GM19397 (cell line): ENCODE data around the gene CCDC137.

Experiments used
- ATAC-seq: cut with Tn5 transposase; IDR thresholded peaks from one replicate; pipeline ENCODE4 v1.9.1; 2021; ENCODE audit warnings: mild to moderate bottlenecking, moderate library complexity; ENCODE audit not compliant: unreplicated experiment

The CCDC137 gene

GRCh38 chr17:81682565-81683207, 16.1 kb downstream of the CCDC137 start:
- no peak for ATAC-seq

DNA sequence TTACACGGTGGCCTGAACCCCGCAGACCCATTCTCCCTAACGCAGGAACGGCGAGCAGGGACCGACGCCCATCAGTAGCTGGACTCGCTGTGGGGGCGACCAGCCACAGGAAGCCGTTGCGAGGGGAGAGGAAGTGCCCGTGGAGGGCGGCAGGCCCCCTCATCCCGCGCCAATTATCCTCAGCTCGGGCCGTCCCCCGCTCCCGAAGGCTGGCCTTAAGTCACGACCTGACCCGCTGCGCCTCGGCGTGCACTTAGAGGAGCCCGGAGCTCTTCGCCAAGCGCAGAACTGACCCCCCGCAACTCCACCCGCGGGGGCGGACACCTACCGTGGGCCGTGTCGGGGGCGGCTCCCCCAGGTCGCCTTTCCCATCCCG, 16.7 kb downstream of the CCDC137 start:
- ATAC-seq = peak; percentile 1

DNA sequence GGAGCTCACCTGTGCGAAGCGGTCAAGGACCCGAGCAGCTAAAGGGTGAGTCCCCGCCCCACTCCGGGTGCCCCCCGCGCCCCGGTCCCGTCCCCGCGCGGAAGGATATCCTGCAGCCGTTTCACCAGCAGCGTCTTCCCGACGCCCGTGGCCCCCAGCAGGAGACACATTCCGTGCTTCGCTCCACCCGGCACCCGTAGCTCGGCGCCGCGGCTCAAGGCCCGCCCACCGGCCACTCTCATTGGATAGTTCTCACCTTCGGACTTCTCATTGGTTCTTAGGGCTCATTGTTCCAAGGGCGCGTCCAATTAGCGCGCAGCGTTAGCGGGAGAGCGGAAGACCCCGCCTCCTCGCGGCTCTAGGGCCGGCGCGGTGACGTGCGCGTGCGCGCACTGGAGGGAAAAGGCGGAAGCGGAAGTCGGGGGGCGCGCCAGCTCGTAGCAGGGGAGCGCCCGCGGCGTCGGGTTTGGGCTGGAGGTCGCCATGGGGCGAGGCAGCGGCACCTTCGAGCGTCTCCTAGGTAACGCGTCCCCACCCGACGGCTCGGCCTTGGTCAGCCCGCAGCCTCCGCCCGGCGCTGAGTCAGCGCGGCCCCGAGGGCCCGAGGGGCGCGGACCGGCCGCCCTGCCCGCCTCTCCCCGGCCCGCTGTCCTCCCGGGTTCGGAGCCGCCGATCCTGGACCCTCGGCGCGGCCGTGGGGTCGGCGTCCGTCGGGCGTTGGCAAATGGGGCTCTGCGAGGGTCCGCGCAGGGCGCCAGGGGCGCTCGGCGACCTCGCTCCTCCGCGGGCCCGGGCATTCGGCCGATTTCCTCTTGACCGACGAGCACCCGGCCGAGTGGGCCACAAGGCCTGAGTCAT, 17.3 kb downstream of the CCDC137 start, which contains the start of the genes ARL16 and HGS:
Gene ARL16 (minus strand): TSS at position 214 of the 858 bp plus-strand sequence. CDS start 44 bp downstream, at position 170.
Gene HGS (plus strand): TSS at position 428 of the 858 bp plus-strand sequence. CDS start 56 bp downstream, at position 484.
- ATAC-seq = peak; percentile 83

DNA sequence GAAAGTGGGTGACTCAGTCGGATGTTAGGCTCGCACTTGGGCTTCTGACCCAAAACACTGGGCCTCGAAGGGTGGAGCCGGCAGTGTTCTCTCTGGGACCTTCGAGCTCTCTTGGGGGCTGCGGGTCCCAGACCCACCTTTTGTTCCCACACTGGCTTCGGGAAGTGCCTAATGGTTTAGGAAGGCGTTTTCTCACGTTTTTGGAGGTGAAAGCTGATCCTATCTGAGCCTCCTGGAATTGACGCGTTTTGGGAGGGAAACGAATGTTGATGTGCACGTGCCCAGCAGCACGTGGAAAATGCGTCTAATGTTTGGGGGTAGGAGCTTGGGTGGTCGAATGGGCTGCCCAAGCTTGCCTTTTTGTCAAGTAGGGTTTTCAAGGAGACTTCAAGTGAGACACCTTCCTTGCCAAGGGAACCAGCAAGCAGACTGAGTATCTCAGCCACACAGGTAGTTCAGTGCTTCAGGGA, 17.9 kb downstream of the CCDC137 start:
- ATAC-seq = no peak

- ATAC-seq = no peak
These were observed 18.6 kb downstream of the CCDC137 start for GRCh38 chr17:81685108-81685507.

DNA sequence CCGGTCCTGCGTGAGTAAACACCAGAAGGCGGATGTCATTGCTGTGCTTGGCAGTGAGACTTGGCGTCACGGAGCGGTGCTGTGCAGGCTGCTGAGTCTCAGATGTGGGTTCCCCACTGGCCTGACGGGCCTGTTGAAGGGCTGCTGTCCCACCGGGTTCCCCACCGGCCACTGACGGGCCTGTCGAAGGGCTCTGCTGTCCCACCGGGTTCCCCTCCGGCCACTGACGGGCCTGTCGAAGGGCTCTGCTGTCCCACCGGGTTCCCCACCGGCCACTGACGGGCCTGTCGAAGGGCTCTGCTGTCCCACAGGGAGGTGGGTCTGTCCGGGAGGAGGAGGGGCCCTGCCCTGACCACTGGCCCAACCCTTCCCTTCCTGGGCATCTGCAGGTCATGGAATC, 20.1 kb downstream of the CCDC137 start:
- no peak for ATAC-seq

DNA sequence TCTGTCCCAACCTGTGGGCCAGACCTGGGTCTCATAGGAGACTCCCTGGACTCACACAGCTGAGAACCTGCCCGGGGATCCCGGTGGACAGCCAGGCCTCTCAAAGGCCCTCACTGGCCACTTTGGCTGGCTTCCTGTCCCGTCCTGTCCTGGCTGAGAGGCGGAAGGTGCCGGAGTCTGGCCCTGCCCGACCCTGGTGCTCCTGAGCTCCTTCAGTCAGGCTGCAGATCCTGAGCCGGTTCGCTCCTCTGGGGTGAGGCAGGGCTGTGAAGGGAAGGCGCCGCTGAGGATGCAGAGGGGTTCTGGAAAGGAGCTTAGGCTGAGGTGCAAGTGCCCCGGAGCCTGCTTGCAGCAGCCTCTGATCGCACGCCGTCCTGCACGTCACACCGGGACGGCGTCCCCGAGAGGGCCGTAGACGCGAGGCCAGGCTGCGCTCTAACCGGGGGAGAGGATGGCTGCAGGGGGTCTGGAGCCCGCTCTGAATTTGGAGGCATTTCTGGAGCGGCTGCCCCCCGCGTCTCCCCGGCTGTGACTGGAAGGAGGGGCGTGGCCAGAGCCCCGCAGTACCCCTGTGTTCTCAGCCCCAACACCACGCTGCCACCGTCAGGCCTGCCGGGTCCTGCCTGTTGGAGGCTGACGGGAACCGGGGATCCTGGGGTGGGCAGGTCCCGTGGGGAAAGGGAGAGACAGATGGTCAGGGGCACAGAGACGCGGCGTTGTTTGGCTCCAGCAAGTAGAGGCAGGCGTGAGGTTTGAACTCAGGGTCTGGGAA, 21.4 kb downstream of the CCDC137 start:
- no peak for ATAC-seq

DNA sequence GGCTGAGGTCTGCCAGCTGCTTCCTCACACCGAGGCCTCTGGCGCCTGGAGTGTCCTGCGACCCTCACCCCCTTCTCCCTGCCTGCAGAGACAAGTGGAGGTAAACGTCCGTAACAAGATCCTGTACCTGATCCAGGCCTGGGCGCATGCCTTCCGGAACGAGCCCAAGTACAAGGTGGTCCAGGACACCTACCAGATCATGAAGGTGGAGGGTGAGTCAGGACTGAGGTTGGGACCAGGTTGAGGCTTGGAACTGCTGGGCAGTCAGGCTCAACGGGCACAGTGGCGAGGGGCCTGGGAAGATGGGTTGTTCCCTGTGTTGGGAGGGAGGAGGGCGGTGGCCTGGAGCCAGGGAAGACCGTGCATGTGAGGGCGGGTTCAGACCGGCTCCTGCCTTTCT, 22.1 kb downstream of the CCDC137 start:
- ATAC-seq = no peak

DNA sequence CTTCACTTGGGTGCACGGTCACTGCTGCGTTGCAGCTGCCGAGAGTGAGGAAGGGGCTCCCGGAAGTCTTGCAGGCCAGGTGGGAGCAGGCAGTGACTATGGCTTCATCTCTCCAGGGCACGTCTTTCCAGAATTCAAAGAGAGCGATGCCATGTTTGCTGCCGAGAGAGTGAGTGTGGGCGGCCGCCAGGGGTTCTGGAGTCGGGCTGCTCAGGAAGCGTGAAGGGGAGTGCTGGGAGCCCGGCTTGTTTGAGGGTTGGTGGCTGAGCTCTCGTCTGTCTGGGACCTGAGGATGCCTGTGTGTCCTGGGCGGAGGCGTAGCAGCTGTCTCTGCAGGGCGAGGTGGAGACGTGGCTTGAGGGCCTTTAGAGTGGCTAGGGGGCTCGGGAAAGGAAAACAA, 23.5 kb downstream of the CCDC137 start:
- no peak for ATAC-seq

GRCh38 chr17:81690549-81690948, 24.0 kb downstream of the CCDC137 start:
- no peak for ATAC-seq

DNA sequence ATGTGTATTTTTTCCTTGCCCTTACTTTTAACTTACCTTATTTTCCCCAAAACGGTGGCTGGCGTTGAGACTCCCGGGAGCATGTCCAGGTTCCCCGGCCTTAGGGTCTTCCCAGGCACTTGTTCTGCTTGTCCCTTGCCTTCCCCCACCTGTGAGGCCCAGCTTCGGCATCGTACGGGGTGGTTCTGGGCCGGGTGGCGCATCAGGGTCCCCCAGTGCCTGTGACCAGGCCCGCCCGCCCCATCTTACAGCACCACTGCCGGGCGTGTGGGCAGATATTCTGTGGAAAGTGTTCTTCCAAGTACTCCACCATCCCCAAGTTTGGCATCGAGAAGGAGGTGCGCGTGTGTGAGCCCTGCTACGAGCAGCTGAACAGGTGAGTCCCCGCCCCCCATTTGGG, 24.7 kb downstream of the CCDC137 start:
- no peak for ATAC-seq

GRCh38 chr17:81691608-81692007, 25.1 kb downstream of the CCDC137 start:
- no peak for ATAC-seq

DNA sequence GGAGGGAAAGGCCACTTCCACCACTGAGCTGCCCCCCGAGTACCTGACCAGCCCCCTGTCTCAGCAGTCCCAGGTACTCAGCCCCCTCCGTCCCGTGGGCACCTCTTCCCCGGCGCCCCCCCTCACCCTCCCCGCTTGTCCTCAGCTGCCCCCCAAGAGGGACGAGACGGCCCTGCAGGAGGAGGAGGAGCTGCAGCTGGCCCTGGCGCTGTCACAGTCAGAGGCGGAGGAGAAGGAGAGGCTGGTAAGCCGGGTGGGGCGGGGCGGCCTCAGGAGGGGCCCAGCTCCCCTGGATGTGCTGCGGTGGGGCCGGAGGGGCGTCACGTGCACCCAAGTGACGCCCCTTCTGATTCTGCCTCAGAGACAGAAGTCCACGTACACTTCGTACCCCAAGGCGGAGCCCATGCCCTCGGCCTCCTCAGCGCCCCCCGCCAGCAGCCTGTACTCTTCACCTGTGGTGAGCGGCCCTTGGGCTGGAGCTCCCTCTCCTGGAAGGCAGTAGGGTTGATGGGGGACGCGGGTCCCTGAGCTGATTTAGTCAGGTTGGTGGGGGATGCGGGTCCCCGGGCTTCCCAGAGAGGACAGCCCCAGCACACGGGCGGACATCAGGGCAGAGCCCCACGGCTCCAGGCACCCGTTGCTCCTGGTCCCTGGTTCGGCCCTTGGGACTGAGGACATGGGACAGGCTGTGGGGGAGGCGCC, 27.1 kb downstream of the CCDC137 start:
- ATAC-seq = no peak

DNA sequence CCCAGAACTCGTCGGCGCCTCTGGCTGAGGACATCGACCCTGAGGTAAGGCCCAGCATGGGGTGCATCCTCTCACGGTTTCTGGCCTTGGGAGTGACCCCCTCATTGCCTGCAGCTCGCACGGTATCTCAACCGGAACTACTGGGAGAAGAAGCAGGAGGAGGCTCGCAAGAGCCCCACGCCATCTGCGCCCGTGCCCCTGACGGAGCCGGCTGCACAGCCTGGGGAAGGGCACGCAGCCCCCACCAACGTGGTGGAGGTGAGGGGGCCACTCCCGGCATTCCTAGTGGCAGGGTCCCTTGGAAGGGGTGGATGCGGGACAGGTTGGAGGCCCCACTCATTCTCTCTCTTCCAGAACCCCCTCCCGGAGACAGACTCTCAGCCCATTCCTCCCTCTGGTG, 28.3 kb downstream of the CCDC137 start:
- ATAC-seq = no peak

GRCh38 chr17:81695211-81695610, 28.7 kb downstream of the CCDC137 start:
- no peak for ATAC-seq

GRCh38 chr17:81695801-81696200, 29.3 kb downstream of the CCDC137 start:
- no peak for ATAC-seq

- ATAC-seq = no peak
These were observed 29.8 kb downstream of the CCDC137 start for GRCh38 chr17:81696218-81696941.

DNA sequence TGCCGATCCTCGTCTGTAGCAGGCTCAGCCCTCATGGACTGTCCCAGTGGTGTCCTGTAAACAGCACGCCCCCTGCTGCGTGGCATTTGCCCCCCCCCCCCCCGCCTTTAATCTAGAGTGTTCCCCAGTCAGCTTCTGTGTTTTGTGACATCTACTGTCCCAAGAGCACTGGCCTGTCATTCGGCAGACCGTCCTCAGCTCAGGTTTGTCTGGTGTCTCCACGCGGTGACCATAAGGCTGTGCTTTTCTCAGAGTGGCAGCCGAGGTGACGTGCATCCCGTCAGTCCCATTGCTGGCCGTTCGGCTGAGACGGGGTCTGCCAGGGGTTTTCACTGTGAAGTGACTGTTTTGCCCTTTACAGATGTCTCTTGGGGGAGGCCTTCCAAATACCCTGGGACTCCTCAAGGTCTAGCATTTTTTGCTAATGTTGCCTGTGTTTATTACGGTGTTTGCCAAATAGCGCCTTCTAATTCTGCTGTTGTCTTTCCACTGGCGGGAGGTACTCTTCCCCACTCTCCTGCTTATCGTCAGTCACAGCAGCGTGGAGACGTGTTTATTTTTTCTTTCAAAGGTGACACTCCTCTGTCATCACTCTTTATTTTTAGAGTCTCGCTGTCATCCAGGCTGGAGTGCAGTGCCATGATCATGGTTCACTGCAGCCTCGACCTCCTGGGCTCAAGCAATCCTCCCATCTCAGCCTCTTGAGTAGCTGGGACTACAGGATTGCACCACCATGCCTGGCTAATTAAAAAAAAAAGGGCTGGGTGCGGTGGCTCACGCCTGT, 30.9 kb downstream of the CCDC137 start:
- no peak for ATAC-seq
